Trophoblast cell (in vitro differentiated cells and primary cell): Measurements from ENCODE around the gene ABHD14A.

ENCODE experiments used
- DNase-seq, 2 donors: peaks; one replicate each; pipeline ENCODE4 v3.0.0-alpha.2; 2016
- H2AFZ ChIP-seq: 2 replicates; pipeline ENCODE4 v1.6.1; 2013; ENCODE audit warnings: low read length, moderate library complexity, mild to moderate bottlenecking; ENCODE audit not compliant: insufficient read depth, poor library complexity
- H2AK5ac ChIP-seq: 2 replicates; pipeline ENCODE4 v1.6.1; 2013; ENCODE audit warnings: mild to moderate bottlenecking, low read length
- H2BK120ac ChIP-seq: 2 replicates; pipeline ENCODE4 v1.6.1; 2013; ENCODE audit warnings: low read length, mild to moderate bottlenecking, moderate library complexity; ENCODE audit not compliant: insufficient read depth, poor library complexity
- H2BK12ac ChIP-seq: 2 replicates; pipeline ENCODE4 v1.6.1; 2013; ENCODE audit warnings: mild to moderate bottlenecking, low read length, moderate library complexity
- H2BK5ac ChIP-seq: 2 replicates; pipeline ENCODE4 v1.6.1; 2013; ENCODE audit warnings: low read length, low read depth, moderate library complexity, mild to moderate bottlenecking; ENCODE audit not compliant: poor library complexity
- H3K14ac ChIP-seq: 2 replicates; pipeline ENCODE4 v1.6.1; 2013; ENCODE audit warnings: mild to moderate bottlenecking, low read length
- H3K18ac ChIP-seq: 2 replicates; pipeline ENCODE4 v1.6.1; 2013; ENCODE audit warnings: mild to moderate bottlenecking, low read length
- H3K23ac ChIP-seq: 2 replicates; pipeline ENCODE4 v1.6.1; 2013; ENCODE audit warnings: low read length
- H3K27ac ChIP-seq: 2 replicates; pipeline ENCODE4 v1.5.1; 2013; ENCODE audit warnings: low read depth, mild to moderate bottlenecking, inconsistent platforms, low read length, moderate library complexity
- H3K27me3 ChIP-seq: 2 replicates; pipeline ENCODE4 v1.6.1; 2013; ENCODE audit warnings: inconsistent platforms, mild to moderate bottlenecking, low read length, moderate library complexity; ENCODE audit not compliant: insufficient read depth
- H3K36me3 ChIP-seq, 2 experiments: 1 replicate in 1 of 2; 2 replicates in 1 of 2; pipeline ENCODE4 v1.6.1; 2013; ENCODE audit warnings: low read length in 2 of 2, mild to moderate bottlenecking in 2 of 2, moderate library complexity in 1 of 2; ENCODE audit not compliant: insufficient read depth in 2 of 2, control insufficient read depth in 1 of 2
- H3K4ac ChIP-seq: 2 replicates; pipeline ENCODE4 v1.6.1; 2013; ENCODE audit warnings: low read depth, mild to moderate bottlenecking, low read length, moderate library complexity
- H3K4me1 ChIP-seq, 2 experiments: 1 replicate in 1 of 2; 2 replicates in 1 of 2; pipeline ENCODE4 v1.6.1; 2013; ENCODE audit warnings: low read length in 2 of 2, mild to moderate bottlenecking in 2 of 2, moderate library complexity in 1 of 2; ENCODE audit not compliant: insufficient read depth in 2 of 2, control insufficient read depth in 1 of 2
- H3K4me2 ChIP-seq: 2 replicates; pipeline ENCODE4 v1.6.1; 2013; ENCODE audit warnings: inconsistent platforms, mild to moderate bottlenecking, low read length, moderate library complexity
- H3K4me3 ChIP-seq: 2 replicates; pipeline ENCODE4 v1.5.1; 2013; ENCODE audit warnings: mild to moderate bottlenecking, low read depth, low read length, inconsistent platforms
- H3K79me1 ChIP-seq: one replicate; pipeline ENCODE4 v1.6.1; 2013; ENCODE audit warnings: low read length
- H3K79me2 ChIP-seq: 2 replicates; pipeline ENCODE4 v1.6.1; 2013; ENCODE audit warnings: low read length, mild to moderate bottlenecking; ENCODE audit not compliant: control insufficient read depth, insufficient read depth, poor library complexity
- H3K9ac ChIP-seq: 2 replicates; pipeline ENCODE4 v1.6.1; 2013; ENCODE audit warnings: mild to moderate bottlenecking, low read length
- H3K9me3 ChIP-seq: 2 replicates; pipeline ENCODE4 v1.6.1; 2013; ENCODE audit warnings: low read depth, mild to moderate bottlenecking, control low read depth, inconsistent platforms, low read length; ENCODE audit not compliant: insufficient read depth
- H4K12ac ChIP-seq: 2 replicates; pipeline ENCODE4 v1.6.1; 2013; ENCODE audit warnings: low read depth, mild to moderate bottlenecking, low read length, moderate library complexity
- H4K8ac ChIP-seq: 2 replicates; pipeline ENCODE4 v1.6.1; 2013; ENCODE audit warnings: low read depth, mild to moderate bottlenecking, low read length, moderate library complexity
- H4K91ac ChIP-seq: one replicate; pipeline ENCODE4 v1.6.1; 2013; ENCODE audit warnings: low read depth, mild to moderate bottlenecking, low read length, moderate library complexity
- WGBS: extraction: QIAGEN DNeasy Blood & Tissue Kit; methylation state at CpG from one replicate; pipeline ENCODE4 v1.1.7; 2013; ENCODE audit warnings: missing lambda C conversion rate; ENCODE audit not compliant: insufficient read length, insufficient coverage; ENCODE audit errors: extremely low coverage; 5-methylcytosine and 5-hydroxymethylcytosine counted together

The ABHD14A gene

DNA sequence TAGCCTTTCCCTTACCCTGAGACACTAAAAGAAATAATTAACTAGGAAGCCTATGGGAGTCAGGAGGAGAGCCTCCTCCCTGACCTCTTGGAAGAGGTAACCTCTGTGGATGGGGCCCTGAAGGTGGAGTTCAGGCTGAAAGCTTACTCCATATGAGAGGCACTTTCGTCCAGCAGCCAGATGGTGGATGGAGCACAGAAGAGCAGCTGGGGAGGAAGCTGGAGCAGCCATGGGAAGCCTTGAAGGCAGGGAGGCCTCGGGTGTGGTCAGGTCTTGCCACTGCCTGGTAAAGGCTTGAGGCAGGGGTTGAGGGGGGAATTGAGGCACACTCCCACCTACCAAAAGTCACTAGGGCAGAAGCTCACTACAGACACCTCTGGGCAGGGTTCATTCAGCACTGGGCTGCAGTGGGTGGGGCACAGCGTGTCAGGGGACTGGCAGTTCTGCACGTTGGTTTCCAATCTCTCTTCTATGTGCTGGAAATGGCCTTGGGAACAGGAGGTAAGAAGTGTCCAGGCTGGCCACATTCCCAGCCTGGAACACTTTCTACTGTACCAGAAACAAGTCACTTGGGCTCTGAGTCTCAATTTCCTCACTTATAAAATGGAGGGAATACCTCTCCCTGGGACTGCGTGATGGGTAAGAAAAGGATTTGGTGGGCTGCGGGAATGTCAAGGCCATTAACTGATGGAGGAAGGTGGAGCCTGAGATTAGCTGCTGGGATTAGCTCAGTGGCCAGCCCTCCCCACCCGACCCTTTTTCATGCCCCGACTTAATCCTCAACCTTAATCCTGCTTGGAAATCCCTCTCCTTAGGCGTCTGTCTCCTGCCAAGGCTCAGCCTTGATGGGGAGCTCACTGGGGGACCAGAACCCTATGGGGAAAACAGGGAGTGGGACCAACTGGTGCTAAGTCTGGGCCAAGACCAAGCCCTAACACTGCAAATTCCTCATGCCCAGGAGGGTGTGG lies 13.0 kb upstream of the ABHD14A start:
- Histone ChIP-seq H3K9ac (no peak overlapping the region), H3K4me3 (no peak overlapping the region), H2AFZ (no peak overlapping the region), H2BK120ac (no peak overlapping the region), H2AK5ac (no peak overlapping the region), H4K8ac (no peak overlapping the region), H3K23ac (no peak overlapping the region), H3K9me3 (peaks cover 1% of the 10 kb centered on the region), H3K36me3 (peaks cover 16 to 32% of the 10 kb centered on the region in 2 experiments), H3K4ac (no peak overlapping the region), H3K18ac (no peak overlapping the region), H4K12ac (no peak overlapping the region), H3K4me1 (peaks cover 2 to 10% of the 10 kb centered on the region in 2 experiments), H3K4me2 (no peak overlapping the region), H3K79me1 (peaks cover 2% of the 10 kb centered on the region), H2BK5ac (no peak overlapping the region), H3K27ac (no peak overlapping the region), H2BK12ac (no peak overlapping the region), H4K91ac (no peak overlapping the region), H3K27me3 (peaks cover under 1% of the 10 kb centered on the region), H3K79me2 (peaks cover 1% of the 10 kb centered on the region), H3K14ac (no peak overlapping the region)
- no peak for DNase-seq
- no CpG with 5 or more reads among the region's 9 CpGs for WGBS

DNA sequence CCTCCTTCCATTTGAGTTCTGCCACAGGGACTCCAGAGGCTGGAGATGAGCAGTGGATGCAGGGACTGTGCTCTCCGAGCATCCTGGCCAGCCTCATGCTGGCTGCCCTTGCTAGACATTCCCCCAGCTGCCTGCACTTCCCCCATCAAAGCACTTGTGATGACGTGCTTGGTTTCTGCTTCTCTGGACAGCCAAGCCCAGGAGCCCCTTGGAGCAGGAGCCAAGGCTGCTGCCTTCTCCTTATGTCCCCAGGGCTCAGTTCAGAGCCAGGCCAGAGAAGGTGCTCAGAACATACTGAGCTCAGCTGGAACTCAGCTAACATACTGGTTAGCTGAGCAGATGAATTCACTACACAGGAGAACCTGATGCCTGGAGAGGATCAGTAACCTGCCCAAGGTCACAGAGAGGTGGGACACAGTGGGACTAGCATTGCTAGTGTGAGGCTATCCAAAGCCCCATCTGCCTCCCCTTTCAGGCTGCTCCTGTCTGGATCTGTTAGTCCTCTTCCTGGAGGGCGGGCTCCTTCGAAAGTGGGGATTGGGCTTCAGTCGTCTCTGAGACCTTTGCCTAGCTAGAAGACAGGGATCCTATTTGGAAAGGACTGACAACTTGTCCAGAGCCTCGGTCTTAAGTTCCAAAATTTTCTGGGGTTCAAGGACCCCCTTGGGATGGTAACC lies 11.9 kb upstream of the ABHD14A start:
- Histone ChIP-seq H3K27ac (no peak overlapping the region), H4K12ac (no peak overlapping the region), H2BK12ac (no peak overlapping the region), H3K4me2 (no peak overlapping the region), H3K23ac (no peak overlapping the region), H4K8ac (no peak overlapping the region), H3K4me3 (no peak overlapping the region), H3K79me2 (peaks cover 8% of the 10 kb centered on the region), H2AFZ (no peak overlapping the region), H3K4me1 (peaks cover 5 to 14% of the 10 kb centered on the region in 2 experiments), H3K36me3 (peaks cover 9 to 26% of the 10 kb centered on the region in 2 experiments), H2BK120ac (no peak overlapping the region), H3K79me1 (peaks cover 11% of the 10 kb centered on the region), H4K91ac (no peak overlapping the region), H3K9me3 (peaks cover under 1% of the 10 kb centered on the region), H3K4ac (no peak overlapping the region), H2BK5ac (no peak overlapping the region), H3K27me3 (no peaks in the 10 kb centered on the region), H3K18ac (no peak overlapping the region), H2AK5ac (no peak overlapping the region), H3K9ac (no peak overlapping the region), H3K14ac (no peak overlapping the region)
- DNase-seq = no peak
- WGBS = no CpG with 5 or more reads among the region's 6 CpGs

DNA sequence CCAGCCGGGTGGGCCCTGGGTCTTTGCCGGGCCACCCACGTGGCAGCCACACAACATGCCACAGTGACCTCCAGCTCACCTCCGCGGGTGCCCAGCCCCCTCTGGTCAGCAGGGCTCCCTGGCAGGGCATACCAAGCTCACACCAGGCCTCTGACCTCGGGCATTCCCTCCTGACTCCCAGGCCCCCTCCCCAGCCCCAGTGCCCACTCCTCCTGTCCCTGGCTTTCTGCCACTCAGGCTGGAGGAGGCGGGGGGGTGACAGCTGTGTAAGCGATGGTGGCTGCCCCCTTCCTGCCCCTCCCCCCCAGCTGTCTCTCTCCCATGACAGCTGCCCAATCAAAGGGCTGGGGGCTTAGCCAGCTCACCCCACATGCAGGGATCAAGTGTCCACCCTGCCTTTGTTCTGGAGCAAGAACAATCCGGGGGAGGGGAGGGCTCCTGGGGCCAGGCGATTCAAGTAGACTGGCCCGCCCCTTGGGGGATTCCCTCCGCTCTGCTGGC lies 10.9 kb upstream of the ABHD14A start:
- H3K23ac ChIP-seq = no peak overlapping the region
- no peak overlapping the region for H4K12ac ChIP-seq
- peaks cover 13% of the 10 kb centered on the region for H3K79me1 ChIP-seq
- DNase-seq = no peak
- no peak overlapping the region for H2AK5ac ChIP-seq
- H2BK12ac ChIP-seq = no peak overlapping the region
- no peak overlapping the region for H3K18ac ChIP-seq
- H3K4me2 ChIP-seq = no peak overlapping the region
- H3K79me2 ChIP-seq = peaks cover 10% of the 10 kb centered on the region
- H3K9me3 ChIP-seq = no peaks in the 10 kb centered on the region
- H2BK120ac ChIP-seq = no peak overlapping the region
- no CpG with 5 or more reads among the region's 12 CpGs for WGBS
- no peak overlapping the region for H3K4me3 ChIP-seq
- H3K14ac ChIP-seq = no peak overlapping the region
- no peak overlapping the region for H3K4ac ChIP-seq
- no peak overlapping the region for H4K91ac ChIP-seq
- no peaks in the 10 kb centered on the region for H3K27me3 ChIP-seq
- no peak overlapping the region for H2BK5ac ChIP-seq
- no peak overlapping the region for H3K27ac ChIP-seq
- peaks cover 2 to 18% of the 10 kb centered on the region in 2 experiments for H3K36me3 ChIP-seq
- H4K8ac ChIP-seq = no peak overlapping the region
- no peak overlapping the region for H3K9ac ChIP-seq
- no peak overlapping the region for H2AFZ ChIP-seq
- peaks cover 13 to 23% of the 10 kb centered on the region in 2 experiments for H3K4me1 ChIP-seq

DNA sequence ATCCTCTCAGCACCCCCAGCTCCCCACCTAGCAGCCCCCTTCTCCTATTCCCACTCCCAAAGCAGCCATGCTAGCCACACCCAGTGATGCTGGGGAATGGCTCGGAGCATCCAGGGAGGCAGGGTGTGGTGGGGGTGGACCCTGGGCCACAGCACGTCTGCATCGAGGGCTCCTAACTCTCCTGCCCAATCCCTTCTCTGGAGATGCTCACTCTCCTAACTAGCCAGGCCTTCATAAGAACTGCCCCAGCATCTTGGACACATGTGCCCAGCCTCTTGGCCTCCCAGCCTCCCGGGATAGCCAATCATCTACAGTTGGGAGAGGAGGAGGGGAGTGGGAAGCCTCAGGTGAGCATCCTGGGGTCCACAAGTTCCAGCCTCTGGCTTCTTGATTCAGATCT lies 10.3 kb upstream of the ABHD14A start:
- Histone ChIP-seq H3K4me1 (peaks cover 13 to 23% of the 10 kb centered on the region in 2 experiments), H3K4me3 (no peak overlapping the region), H3K23ac (no peak overlapping the region), H3K4ac (no peak overlapping the region), H2BK120ac (no peak overlapping the region), H2AK5ac (no peak overlapping the region), H3K36me3 (peaks cover 0 to 14% of the 10 kb centered on the region in 2 experiments), H3K14ac (no peak overlapping the region), H3K18ac (no peak overlapping the region), H3K4me2 (no peak overlapping the region), H4K8ac (no peak overlapping the region), H2BK12ac (no peak overlapping the region), H3K27me3 (no peaks in the 10 kb centered on the region), H3K9me3 (no peaks in the 10 kb centered on the region), H3K27ac (no peak overlapping the region), H4K12ac (no peak overlapping the region), H3K9ac (no peak overlapping the region), H3K79me2 (peaks cover 10% of the 10 kb centered on the region), H4K91ac (no peak overlapping the region), H2BK5ac (no peak overlapping the region), H2AFZ (no peak overlapping the region), H3K79me1 (peaks cover 13% of the 10 kb centered on the region)
- WGBS = no CpG with 5 or more reads among the region's 4 CpGs
- DNase-seq = no peak
